K562 (cell line): ENCODE measurements around the gene EN2. TPM values are rescaled to one million over a fixed set of nuclear protein-coding genes. Genes with fewer than 3 reads are reported as not detected.
A peak's percentile ranks its signal among the peaks of the same experiment; 100 is the strongest.

Experiments
- ATAC-seq: fragments of 200-7000 bp; cut with Tn5 transposase; 3 replicates; pipeline ENCODE4 v1.9.1; 2020; ENCODE audit warnings: moderate library complexity
- BruUV-seq: library from RNA; stranded (reverse); fragments of 400-500 nt; replicated peaks from 2 replicates; lab custom pipeline; 2021; lab: Mats Ljungman, UMichigan
- CTCF ChIA-PET: fragments of 300-600 bp; formaldehyde crosslinking; extraction: SDS; loops from one replicate; lab custom pipeline; 2021; ENCODE audit warnings: low intra/inter-chr PET ratio; lab: Yijun Ruan, JAX
- POLR2A ChIA-PET: fragments of 300-600, 350-650 bp; sonication (Branson Sonifier 250); formaldehyde crosslinking; extraction: SDS; loops from one replicate; lab custom pipeline; 2021; ENCODE audit warnings: antibody characterized with exemption, inconsistent platforms; lab: Yijun Ruan, JAX
- DNase-seq, 4 experiments: peaks; one replicate each; pipeline versions ENCODE4 v3.0.0 to v3.0.0-alpha.2; 2011 to 2018; ENCODE audit warnings: low spot score in 3 of 4, mixed read lengths in 3 of 4; ENCODE audit errors: extremely low read depth in 1 of 4
- FAIRE-seq: peaks from 2 replicates; lab custom pipeline; 2011; peaks lifted over from hg19 to GRCh38; lab: Jason Lieb, UNC
- H2AFZ ChIP-seq: 2 replicates; pipeline ENCODE4 v1.6.0; 2011; ENCODE audit warnings: low read depth, low read length, control low read depth, inconsistent platforms
- H3K27ac ChIP-seq: fragments of 200-600 bp; 3 replicates; pipeline ENCODE4 v1.8.0; 2011; ENCODE audit warnings: low read depth, mild to moderate bottlenecking, control low read depth, inconsistent platforms, low read length, moderate library complexity, mixed read lengths; ENCODE audit errors: extremely low read depth
- H3K27me3 ChIP-seq, 2 experiments: fragments of 300-600 bp in 1 of 2; 2 replicates in 1 of 2; 3 replicates in 1 of 2; pipeline versions ENCODE4 v1.6.0 to v1.8.0; 2011; ENCODE audit warnings: inconsistent platforms in 2 of 2, low read length in 2 of 2, mild to moderate bottlenecking in 1 of 2, mixed read lengths in 1 of 2, moderate library complexity in 1 of 2; ENCODE audit not compliant: control insufficient read depth in 2 of 2, insufficient read depth in 2 of 2
- H3K36me3 ChIP-seq: fragments of 300-600 bp; 3 replicates; pipeline ENCODE4 v1.8.0; 2011; ENCODE audit warnings: mild to moderate bottlenecking, low read length, inconsistent platforms; ENCODE audit not compliant: control insufficient read depth, insufficient read depth
- H3K4me1 ChIP-seq, 2 experiments: fragments of 200-600 bp in 1 of 2; replicated peaks in 1 of 2; 2 replicates in 1 of 2; 3 replicates in 1 of 2; pipeline versions ENCODE4 v1.5.1 to v1.8.0; 2011; ENCODE audit warnings: inconsistent platforms in 2 of 2, low read length in 2 of 2, mild to moderate bottlenecking in 1 of 2, mixed read lengths in 1 of 2, moderate library complexity in 1 of 2; ENCODE audit not compliant: control insufficient read depth in 2 of 2, insufficient read depth in 2 of 2
- H3K4me2 ChIP-seq: 2 replicates; pipeline ENCODE4 v1.6.1; 2011; ENCODE audit warnings: low read length, control low read depth, inconsistent platforms, mixed read lengths; ENCODE audit not compliant: insufficient read depth
- H3K4me3 ChIP-seq: fragments of 200-600 bp; sonication (generic), shearing (Covaris generic); 2 replicates; pipeline ENCODE4 v1.5.1; 2016; ENCODE audit warnings: control low read depth, inconsistent platforms
- H3K79me2 ChIP-seq: fragments of 200-600 bp; 3 replicates; pipeline ENCODE4 v1.8.0; 2011; ENCODE audit warnings: low read length, inconsistent platforms; ENCODE audit not compliant: control insufficient read depth, insufficient read depth
- H3K9ac ChIP-seq, 2 experiments: 2 replicates each; pipeline versions ENCODE4 v1.6.0 to v1.6.1; 2011; ENCODE audit warnings: low read depth in 2 of 2, low read length in 2 of 2, control low read depth in 1 of 2, inconsistent platforms in 1 of 2, mild to moderate bottlenecking in 1 of 2, mixed read lengths in 1 of 2; ENCODE audit not compliant: insufficient read depth in 1 of 2
- H3K9me1 ChIP-seq: one replicate; pipeline ENCODE4 v1.6.0; 2011; ENCODE audit warnings: inconsistent platforms, mild to moderate bottlenecking, low read length, moderate library complexity; ENCODE audit not compliant: control insufficient read depth, insufficient read depth
- H3K9me3 ChIP-seq: replicated peaks from 2 replicates; pipeline ENCODE4 v1.5.1; 2011; ENCODE audit warnings: low read depth, low read length, inconsistent platforms; ENCODE audit not compliant: control insufficient read depth, insufficient read depth
- H4K20me1 ChIP-seq: replicated peaks from 2 replicates; pipeline ENCODE4 v1.6.1; 2011; ENCODE audit warnings: low read length, inconsistent platforms, mixed read lengths; ENCODE audit not compliant: control insufficient read depth, insufficient read depth
- BRD4 ChIP-seq: fragments of 200-600 bp; sonication (generic); IDR thresholded peaks from 2 replicates; pipeline ENCODE4 v1.6.1; 2017; ENCODE audit warnings: inconsistent platforms
- EZH2 ChIP-seq: IDR thresholded peaks from 2 replicates; pipeline ENCODE4 v1.6.1; 2012; ENCODE audit warnings: low read depth, mild to moderate bottlenecking, inconsistent platforms, low read length, borderline replicate concordance
- GTF3C2 ChIP-seq: IDR thresholded peaks from 3 replicates; pipeline ENCODE4 v1.6.1; 2011; ENCODE audit warnings: borderline replicate concordance, mild to moderate bottlenecking, moderate library complexity; ENCODE audit not compliant: insufficient read length; ENCODE audit errors: extremely low read depth
- RHOXF2B ChIP-seq: fragments of 250-450 bp; sonication (Bioruptor Pico); conservative IDR thresholded peaks from 2 replicates; pipeline ENCODE4 v1.5.1; 2021
- ZNF644 ChIP-seq: fragments of 200-800 bp; sonication (Bioruptor generic); IDR thresholded peaks from 2 replicates; pipeline ENCODE4 v1.6.1; 2016; ENCODE audit warnings: low read depth, missing genetic modification characterization, missing compliant biosample characterization
- whole genome bisulfite sequencing: fragments of 100-300 bp; shearing (Covaris generic); methylation state at CpG from one replicate; pipeline ENCODE4 v1.1.6; 2016; ENCODE audit warnings: low coverage, mixed read lengths; ENCODE audit not compliant: insufficient coverage; ENCODE audit errors: missing lambda C conversion rate; 5-methylcytosine and 5-hydroxymethylcytosine counted together
- in situ Hi-C: fragments of 300-500 bp; cut with MboI; formaldehyde crosslinking; loops from 4 replicates; pipeline ENCODE4 v1.15.0; 2018; ENCODE audit warnings: inconsistent platforms, mixed read lengths
- intact Hi-C: fragments of 100-400 bp; cut with micrococcal nuclease; formaldehyde crosslinking; loops from 2 replicates; pipeline ENCODE4 v1.14.2; 2022
- polyA plus RNA-seq, 8 experiments: library from polyadenylated mRNA; depleted of rRNA in 4 of 8; stranded (reverse) in 5 of 8; unstranded in 3 of 8; fragments of >200 nt; fragmentation: Nextera tagmentation in 2 of 8; fragmentation: Illumina TruSeq in 1 of 8; extraction: Ambion mirVana in 2 of 8; extraction: Trizol in 1 of 8; gene quantifications; 2 replicates each; pipeline versions ENCODE4 v1.2.1 to v1.2.3, GENCODE V29; 2011 to 2014; ENCODE audit warnings: inconsistent platforms in 1 of 8, missing spikeins in 1 of 8
- total RNA-seq, 7 experiments: library from RNA; depleted of rRNA in 6 of 7; stranded (reverse); fragments of >200 nt in 6 of 7; fragmentation: Illumina TruSeq in 2 of 7; extraction: Trizol in 2 of 7; gene quantifications; 2 replicates each; pipeline versions ENCODE4 v1.2.1 to v1.2.3, GENCODE V29; 2011 to 2021; ENCODE audit warnings: low replicate concordance in 1 of 7
- TF ChIP-seq, protein P1 (sequence below): fragments of 250-450 bp; sonication (Bioruptor Pico); IDR thresholded peaks from 2 replicates; pipeline ENCODE4 v1.4.0; 2020
- TF ChIP-seq, protein P2 (sequence below): fragments of 450-650 bp; IDR thresholded peaks from 2 replicates; pipeline ENCODE4 v1.6.1; 2016; ENCODE audit warnings: low read depth, mild to moderate bottlenecking, moderate library complexity

Gene EN2
- total and polyA plus RNA-seq, 9 of the 15 experiments (the other 6 are each of a cell fraction or from before 2014, with no cell fraction given): 0.04 TPM; not detected in 7

DNA sequence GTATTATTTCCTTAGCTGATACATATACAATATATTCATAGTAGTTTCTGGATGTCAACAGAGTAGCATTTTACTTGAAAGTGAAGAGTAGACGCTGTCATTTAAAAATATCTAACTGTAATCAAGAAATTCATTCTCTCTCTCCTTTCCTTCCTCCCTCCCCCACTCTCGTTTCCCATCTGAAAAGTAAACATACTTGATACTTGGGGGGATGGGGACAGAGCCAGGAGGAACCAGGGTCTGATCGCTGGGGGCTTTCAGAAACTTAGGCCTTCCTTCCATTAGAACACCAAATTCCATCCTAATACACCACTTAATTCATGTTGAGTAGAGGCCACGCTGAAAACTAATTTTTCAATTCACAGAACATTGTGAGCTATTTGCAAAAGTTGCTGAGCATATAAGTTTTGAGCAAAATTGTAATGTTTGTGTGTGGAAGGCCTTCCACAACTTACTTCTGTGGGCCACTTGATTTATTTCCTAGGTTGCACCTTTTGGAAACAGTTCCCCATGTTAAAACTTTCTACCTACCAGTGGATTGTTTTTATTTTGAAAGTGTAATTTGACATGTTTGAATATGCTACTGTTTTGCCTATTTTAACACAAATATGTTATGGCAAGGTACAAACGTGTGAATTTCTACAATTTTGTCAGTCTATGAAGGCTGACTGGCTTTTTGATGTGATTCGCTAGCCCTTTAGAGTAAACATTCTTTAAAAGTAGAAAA lies 53.2 kb downstream of the EN2 start:
- Histone ChIP-seq H3K79me2 (no peaks in the 10 kb centered on the region), H3K4me3 (no peak overlapping the region), H2AFZ (no peak overlapping the region), H3K27ac (no peak overlapping the region), H3K9me3 (no peaks in the 10 kb centered on the region), H4K20me1 (0 out of 2 replicates have a peak, but pooled peaks cover 3% of the 10 kb centered on the region), H3K27me3 (peaks cover 55 to 59% of the 10 kb centered on the region in 2 experiments), H3K36me3 (no peaks in the 10 kb centered on the region), H3K4me2 (no peak overlapping the region), H3K9me1 (no peaks in the 10 kb centered on the region), H3K4me1 (peaks cover 0 to 7% of the 10 kb centered on the region in 2 experiments; a peak in 1 of 5 replicates), H3K9ac (no peak overlapping the region)
- FAIRE-seq: no peak
- CTCF ChIA-PET: no interaction called here
- ATAC-seq: no peak
- TF ChIP-seq GTF3C2 (no peak), ZNF644 (tag) (no peak), RHOXF2B (CRISPR knock-in tag) (no peak), EZH2 (0 out of 2 replicates have a peak, but pooled peaks have one; percentile 59), BRD4 (no peak)
- TF ChIP-seq, protein P1, sequence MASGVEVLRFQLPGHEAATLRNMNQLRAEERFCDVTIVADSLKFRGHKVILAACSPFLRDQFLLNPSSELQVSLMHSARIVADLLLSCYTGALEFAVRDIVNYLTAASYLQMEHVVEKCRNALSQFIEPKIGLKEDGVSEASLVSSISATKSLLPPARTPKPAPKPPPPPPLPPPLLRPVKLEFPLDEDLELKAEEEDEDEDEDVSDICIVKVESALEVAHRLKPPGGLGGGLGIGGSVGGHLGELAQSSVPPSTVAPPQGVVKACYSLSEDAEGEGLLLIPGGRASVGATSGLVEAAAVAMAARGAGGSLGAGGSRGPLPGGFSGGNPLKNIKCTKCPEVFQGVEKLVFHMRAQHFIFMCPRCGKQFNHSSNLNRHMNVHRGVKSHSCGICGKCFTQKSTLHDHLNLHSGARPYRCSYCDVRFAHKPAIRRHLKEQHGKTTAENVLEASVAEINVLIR (CRISPR knock-in tag): no peak
- TF ChIP-seq, protein P2, sequence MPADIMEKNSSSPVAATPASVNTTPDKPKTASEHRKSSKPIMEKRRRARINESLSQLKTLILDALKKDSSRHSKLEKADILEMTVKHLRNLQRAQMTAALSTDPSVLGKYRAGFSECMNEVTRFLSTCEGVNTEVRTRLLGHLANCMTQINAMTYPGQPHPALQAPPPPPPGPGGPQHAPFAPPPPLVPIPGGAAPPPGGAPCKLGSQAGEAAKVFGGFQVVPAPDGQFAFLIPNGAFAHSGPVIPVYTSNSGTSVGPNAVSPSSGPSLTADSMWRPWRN: no peak
- 2% methylated on average over 6 of the region's 6 CpGs for WGBS
- in situ Hi-C loops (no loop called here), intact Hi-C loops (no loop called here)
- BruUV-seq: no TSS peak
- POLR2A ChIA-PET: interaction anchor here (1.1 kb wide), 1 partner anchor 18 kb away, joined by 3 read pairs; no protein-coding TSS in a partner anchor
- no peak for DNase-seq
